ENCODE results near the gene CAMSAP3. TPM values are rescaled to one million over a fixed set of nuclear protein-coding genes. Genes with fewer than 3 reads are reported as not detected.
A peak's percentile ranks its signal among the peaks of the same experiment; 100 is the strongest.

The CAMSAP3 gene
- total and polyA plus RNA-seq, 2 donors from 2014 or later = 18.5 to 19.3 TPM

- H3K4me1 ChIP-seq (ENCODE audit: control insufficient read depth in 2 of 3, insufficient read depth in 2 of 3, low read depth in 1 of 3, low read length in 3 of 3) = peaks cover 0 to 27% (median 12%) of the 10 kb centered on the region in 3 donors
- no peaks in the 10 kb centered on the region for H3K27me3 ChIP-seq (ENCODE audit: control insufficient read depth, insufficient read depth, low read length)
- H3K4me3 ChIP-seq (ENCODE audit: low read length in 3 of 3) = no peak overlapping the region
- H3K9ac ChIP-seq (ENCODE audit: low read length in 3 of 3) = no peak overlapping the region
- H3K9me3 ChIP-seq (ENCODE audit: control insufficient read depth in 2 of 3, insufficient read depth in 1 of 3, low read length in 3 of 3) = no peaks in the 10 kb centered on the region
- FAIRE-seq (no peak), DNase-seq (no peak)
- H3K36me3 ChIP-seq (ENCODE audit: control insufficient read depth in 2 of 3, insufficient read depth in 3 of 3, low read length in 3 of 3) = peaks cover 0 to 18% (median 11%) of the 10 kb centered on the region in 3 donors
- no peak for TF ChIP-seq CTCF (IDR thresholded peaks at IDR 0.05; ENCODE audit: borderline replicate concordance, extremely low read depth, insufficient read depth)
- peak overlapping the region; percentile 36 to 97 for H3K27ac ChIP-seq (ENCODE audit: low read depth in 2 of 2, low read length in 2 of 2)
- intact Hi-C loops (cut with DNase I) = no loop called here
Observed at GRCh38 chr19:7617172-7617571, 21.5 kb downstream of the CAMSAP3 start.

GRCh38 chr19:7617735-7618134 is 22.1 kb downstream of the CAMSAP3 start:
- TF ChIP-seq CTCF (IDR thresholded peaks at IDR 0.05; ENCODE audit: borderline replicate concordance, extremely low read depth, insufficient read depth) = no peak
- Histone ChIP-seq H3K4me1 (ENCODE audit: control insufficient read depth in 2 of 3, insufficient read depth in 2 of 3, low read depth in 1 of 3, low read length in 3 of 3) (peaks cover 0 to 27% (median 12%) of the 10 kb centered on the region in 3 donors), H3K9me3 (ENCODE audit: control insufficient read depth in 2 of 3, insufficient read depth in 1 of 3, low read length in 3 of 3) (no peaks in the 10 kb centered on the region), H3K9ac (ENCODE audit: low read length in 3 of 3) (peak overlapping the region in 1 of 3 donors; percentile 58), H3K27ac (ENCODE audit: low read depth in 2 of 2, low read length in 2 of 2) (peak overlapping the region; percentile 93 to 97), H3K36me3 (ENCODE audit: control insufficient read depth in 2 of 3, insufficient read depth in 3 of 3, low read length in 3 of 3) (peaks cover under 1 to 23% (median 16%) of the 10 kb centered on the region in 3 donors), H3K27me3 (ENCODE audit: control insufficient read depth, insufficient read depth, low read length) (no peaks in the 10 kb centered on the region), H3K4me3 (ENCODE audit: low read length in 3 of 3) (no peak overlapping the region)
- DNase-seq (no peak), FAIRE-seq (no peak)
- intact Hi-C loops (cut with DNase I) = no loop called here

- intact Hi-C loops (cut with DNase I) = no loop called here
- H3K4me1 ChIP-seq (ENCODE audit: control insufficient read depth in 2 of 3, insufficient read depth in 2 of 3, low read depth in 1 of 3, low read length in 3 of 3) = peaks cover 0 to 27% (median 12%) of the 10 kb centered on the region in 3 donors
- H3K27me3 ChIP-seq (ENCODE audit: control insufficient read depth, insufficient read depth, low read length) = no peaks in the 10 kb centered on the region
- DNase-seq (no peak), FAIRE-seq (no peak)
- H3K4me3 ChIP-seq (ENCODE audit: low read length in 3 of 3) = no peak overlapping the region
- no peaks in the 10 kb centered on the region for H3K9me3 ChIP-seq (ENCODE audit: control insufficient read depth in 2 of 3, insufficient read depth in 1 of 3, low read length in 3 of 3)
- TF ChIP-seq CTCF (IDR thresholded peaks at IDR 0.05; ENCODE audit: borderline replicate concordance, extremely low read depth, insufficient read depth) = no peak
- H3K36me3 ChIP-seq (ENCODE audit: control insufficient read depth in 2 of 3, insufficient read depth in 3 of 3, low read length in 3 of 3) = peaks cover 3 to 30% (median 20%) of the 10 kb centered on the region in 3 donors
- H3K27ac ChIP-seq (ENCODE audit: low read depth in 2 of 2, low read length in 2 of 2) = peak overlapping the region; percentile 93 to 97
- peak overlapping the region in 2 of 3 donors; percentile 41 to 58 for H3K9ac ChIP-seq (ENCODE audit: low read length in 3 of 3)
Observed at GRCh38 chr19:7618348-7618747, 22.7 kb downstream of the CAMSAP3 start.
